ENCODE results near the gene PCP4L1.

PCP4L1 gene

DNA sequence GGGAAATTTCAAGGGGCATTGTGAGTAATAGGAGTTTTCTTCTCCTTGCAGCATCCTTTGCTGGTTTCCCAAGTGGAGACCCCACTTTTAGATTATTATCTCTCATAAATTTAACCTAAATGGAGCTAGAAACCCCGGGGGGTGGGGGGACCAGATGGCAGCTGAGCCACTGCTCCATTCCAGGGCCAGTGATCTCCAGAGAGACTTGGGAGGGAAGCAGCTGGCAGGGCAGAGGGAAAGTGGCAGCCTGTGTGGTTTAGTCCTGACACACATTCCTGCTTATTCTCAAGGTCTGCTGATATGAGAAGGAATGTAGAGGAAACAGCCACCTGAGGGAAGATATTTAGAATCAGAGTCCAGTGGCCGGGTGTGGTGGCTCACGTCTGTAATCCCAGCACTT, 16.3 kb downstream of the PCP4L1 start:
- Histone ChIP-seq H3K27ac (ENCODE audit: low read length) (no peak overlapping the region), H3K9me3 (ENCODE audit: control insufficient read depth in 1 of 2, low read length in 2 of 2) (no peaks in the 10 kb centered on the region), H3K36me3 (ENCODE audit: control insufficient read depth in 1 of 2, insufficient read depth in 2 of 2, low read length in 2 of 2) (no peaks in the 10 kb centered on the region), H3K4me3 (ENCODE audit: low read depth in 1 of 2, low read length in 2 of 2) (no peak overlapping the region), H3K27me3 (ENCODE audit: low read depth, low read length) (no peaks in the 10 kb centered on the region), H3K4me1 (ENCODE audit: control insufficient read depth in 1 of 2, insufficient read depth in 2 of 2, low read length in 2 of 2) (peaks cover 0 to 21% of the 10 kb centered on the region in 2 donors)

DNA sequence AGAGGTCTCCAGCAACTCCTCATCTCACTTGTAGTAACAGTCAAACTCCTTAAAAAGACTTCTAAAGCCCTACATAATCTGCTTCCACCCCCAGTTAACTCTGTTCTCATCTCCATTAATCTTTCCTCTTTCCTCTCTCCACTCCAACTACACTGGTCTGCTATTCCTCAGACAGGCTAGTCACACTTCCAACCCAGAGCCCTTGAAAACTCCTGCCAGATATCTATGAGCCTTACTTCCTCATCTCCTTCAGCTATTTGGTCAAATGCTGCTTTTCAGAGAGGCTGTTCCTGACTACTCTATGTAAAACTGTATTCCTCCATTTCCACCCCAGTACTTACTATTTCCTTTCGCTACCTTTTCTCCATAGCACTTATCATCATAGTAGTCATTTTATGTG, 24.4 kb downstream of the PCP4L1 start:
- H3K36me3 ChIP-seq (ENCODE audit: control insufficient read depth in 1 of 2, insufficient read depth in 2 of 2, low read length in 2 of 2), result peaks cover 0 to 9% of the 10 kb centered on the region in 2 donors
- no peaks in the 10 kb centered on the region for H3K4me1 ChIP-seq (ENCODE audit: control insufficient read depth in 1 of 2, insufficient read depth in 2 of 2, low read length in 2 of 2)
- no peak overlapping the region for H3K4me3 ChIP-seq (ENCODE audit: low read depth in 1 of 2, low read length in 2 of 2)
- H3K27ac ChIP-seq (ENCODE audit: low read length), result no peak overlapping the region
- H3K27me3 ChIP-seq (ENCODE audit: low read depth, low read length), result no peaks in the 10 kb centered on the region
- no peaks in the 10 kb centered on the region for H3K9me3 ChIP-seq (ENCODE audit: control insufficient read depth in 1 of 2, low read length in 2 of 2)

DNA sequence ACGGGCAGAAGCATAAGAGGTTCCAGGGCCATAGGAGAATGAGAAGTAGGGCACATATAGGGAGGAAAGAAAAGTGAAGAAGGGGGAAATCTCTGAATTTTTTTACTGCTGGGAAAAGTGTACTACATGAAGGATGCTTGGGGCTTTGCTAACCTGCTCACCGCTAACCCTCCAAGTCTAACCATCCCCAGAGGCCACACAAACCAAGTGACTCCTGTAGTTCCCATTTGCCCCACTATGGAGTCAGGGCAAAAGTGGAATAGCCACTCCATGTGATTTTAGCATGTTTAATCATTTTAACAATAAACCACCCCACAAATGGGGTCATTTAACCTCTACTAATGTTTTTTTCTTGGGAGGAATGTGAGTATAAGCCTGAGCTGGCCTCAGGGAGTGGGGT, 26.6 kb downstream of the PCP4L1 start:
- Histone ChIP-seq H3K9me3 (ENCODE audit: control insufficient read depth in 1 of 2, low read length in 2 of 2) (no peaks in the 10 kb centered on the region), H3K36me3 (ENCODE audit: control insufficient read depth in 1 of 2, insufficient read depth in 2 of 2, low read length in 2 of 2) (peaks cover 0 to 9% of the 10 kb centered on the region in 2 donors), H3K27me3 (ENCODE audit: low read depth, low read length) (no peaks in the 10 kb centered on the region), H3K4me3 (ENCODE audit: low read depth in 1 of 2, low read length in 2 of 2) (no peak overlapping the region), H3K27ac (ENCODE audit: low read length) (no peak overlapping the region), H3K4me1 (ENCODE audit: control insufficient read depth in 1 of 2, insufficient read depth in 2 of 2, low read length in 2 of 2) (no peaks in the 10 kb centered on the region)

DNA sequence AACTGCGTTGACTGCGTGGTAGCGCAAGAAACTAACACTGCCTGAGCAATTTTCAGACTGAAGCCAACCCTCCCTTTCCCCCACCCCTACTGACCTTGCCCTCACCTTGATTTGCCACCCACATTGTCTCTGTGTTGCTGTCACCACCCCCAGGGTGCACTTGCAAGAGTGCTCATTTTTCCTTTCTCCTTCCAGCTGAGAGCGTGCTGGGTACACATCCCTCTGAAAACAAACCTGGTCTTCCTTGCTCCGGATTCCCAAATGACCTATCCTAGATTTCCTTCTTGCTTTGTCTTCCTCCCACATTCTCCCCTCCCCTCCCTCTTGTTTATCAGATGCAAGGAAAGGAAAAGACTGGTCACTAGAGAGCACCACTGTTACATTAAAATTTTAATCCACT, 27.0 kb downstream of the PCP4L1 start:
- H3K4me1 ChIP-seq (ENCODE audit: control insufficient read depth in 1 of 2, insufficient read depth in 2 of 2, low read length in 2 of 2), result no peaks in the 10 kb centered on the region
- no peak overlapping the region for H3K4me3 ChIP-seq (ENCODE audit: low read depth in 1 of 2, low read length in 2 of 2)
- H3K27ac ChIP-seq (ENCODE audit: low read length), result no peak overlapping the region
- no peaks in the 10 kb centered on the region for H3K9me3 ChIP-seq (ENCODE audit: control insufficient read depth in 1 of 2, low read length in 2 of 2)
- H3K27me3 ChIP-seq (ENCODE audit: low read depth, low read length), result no peaks in the 10 kb centered on the region
- peaks cover 0 to 9% of the 10 kb centered on the region in 2 donors for H3K36me3 ChIP-seq (ENCODE audit: control insufficient read depth in 1 of 2, insufficient read depth in 2 of 2, low read length in 2 of 2)

DNA sequence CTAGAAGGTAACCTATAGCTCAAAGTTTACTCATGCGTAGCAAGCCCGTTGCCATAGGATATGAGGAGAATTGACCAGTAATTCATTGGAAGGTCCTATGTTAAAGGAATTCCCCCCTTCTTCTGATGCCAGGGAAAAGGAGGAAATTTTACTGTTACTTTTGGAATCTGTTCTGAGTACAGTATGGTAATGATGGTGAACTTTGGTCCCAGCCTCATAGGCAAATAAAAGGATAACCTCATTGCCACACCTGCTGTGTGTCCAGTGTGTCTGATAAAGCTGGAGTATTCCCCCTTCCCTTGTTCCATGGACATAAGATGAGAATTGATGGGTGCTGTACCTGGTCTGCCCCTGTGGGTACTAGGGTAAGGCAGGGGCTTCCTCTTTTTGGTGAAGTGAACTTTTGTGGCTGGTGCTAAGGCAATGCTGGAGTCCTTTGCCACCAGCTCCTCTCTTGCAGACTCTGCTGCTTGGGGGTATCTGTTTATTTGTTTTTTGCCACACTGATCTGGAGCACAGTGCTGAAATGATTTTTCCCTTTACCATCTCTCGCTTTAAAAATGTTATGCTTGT, 29.0 kb downstream of the PCP4L1 start:
- peaks cover 0 to 9% of the 10 kb centered on the region in 2 donors for H3K36me3 ChIP-seq (ENCODE audit: control insufficient read depth in 1 of 2, insufficient read depth in 2 of 2, low read length in 2 of 2)
- H3K4me1 ChIP-seq (ENCODE audit: control insufficient read depth in 1 of 2, insufficient read depth in 2 of 2, low read length in 2 of 2), result no peaks in the 10 kb centered on the region

DNA sequence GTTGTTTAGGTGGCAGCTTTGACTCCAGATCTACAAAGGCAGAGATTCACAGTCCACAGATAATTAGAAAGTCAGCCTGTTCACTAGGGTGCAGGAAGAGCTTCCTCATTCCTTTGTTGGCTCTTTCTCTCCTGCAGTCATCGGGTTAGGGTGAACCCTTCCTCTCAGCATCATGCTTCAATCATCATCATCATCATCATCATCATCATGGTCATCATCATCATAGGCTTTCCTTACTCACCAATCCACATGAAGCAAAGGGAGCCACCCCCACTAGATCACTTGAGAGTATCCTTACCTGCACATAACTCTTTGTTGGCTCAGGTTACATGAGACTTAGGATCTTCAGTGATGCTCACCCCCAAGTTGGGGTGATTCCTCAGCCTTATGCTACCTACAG, 32.2 kb downstream of the PCP4L1 start:
- Histone ChIP-seq H3K36me3 (ENCODE audit: control insufficient read depth in 1 of 2, insufficient read depth in 2 of 2, low read length in 2 of 2) (no peaks in the 10 kb centered on the region), H3K4me1 (ENCODE audit: control insufficient read depth in 1 of 2, insufficient read depth in 2 of 2, low read length in 2 of 2) (no peaks in the 10 kb centered on the region), H3K4me3 (ENCODE audit: low read depth in 1 of 2, low read length in 2 of 2) (no peak overlapping the region), H3K27me3 (ENCODE audit: low read depth, low read length) (no peaks in the 10 kb centered on the region), H3K27ac (ENCODE audit: low read length) (no peak overlapping the region), H3K9me3 (ENCODE audit: control insufficient read depth in 1 of 2, low read length in 2 of 2) (no peaks in the 10 kb centered on the region)

More for the DNA sequence above, 29.0 kb downstream of the PCP4L1 start:
- Histone ChIP-seq H3K4me3 (ENCODE audit: low read depth in 1 of 2, low read length in 2 of 2) (no peak overlapping the region), H3K27me3 (ENCODE audit: low read depth, low read length) (no peaks in the 10 kb centered on the region), H3K27ac (ENCODE audit: low read length) (no peak overlapping the region), H3K9me3 (ENCODE audit: control insufficient read depth in 1 of 2, low read length in 2 of 2) (no peaks in the 10 kb centered on the region)

DNA sequence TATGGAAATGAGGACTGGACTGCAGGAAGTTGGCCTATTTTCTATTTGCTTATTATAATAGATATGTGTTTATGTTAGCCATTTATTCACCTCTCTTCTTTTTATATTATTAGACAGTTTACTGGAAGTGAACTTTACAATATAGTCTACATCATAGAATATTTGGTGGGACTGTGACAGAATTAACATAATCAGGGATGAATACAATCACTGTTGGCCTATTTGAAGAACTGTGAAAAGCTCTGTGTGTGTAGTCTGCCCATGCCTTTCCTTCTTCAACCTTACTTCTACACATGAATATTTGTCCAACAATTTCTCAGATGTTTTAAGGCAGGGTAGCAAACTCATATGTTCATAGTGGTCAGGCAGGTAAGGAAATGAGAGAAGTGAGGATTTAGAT, 38.9 kb downstream of the PCP4L1 start:
- no peaks in the 10 kb centered on the region for H3K36me3 ChIP-seq (ENCODE audit: control insufficient read depth in 1 of 2, insufficient read depth in 2 of 2, low read length in 2 of 2)
- H3K4me1 ChIP-seq (ENCODE audit: control insufficient read depth in 1 of 2, insufficient read depth in 2 of 2, low read length in 2 of 2), result no peaks in the 10 kb centered on the region
- H3K9me3 ChIP-seq (ENCODE audit: control insufficient read depth in 1 of 2, low read length in 2 of 2), result no peaks in the 10 kb centered on the region

DNA sequence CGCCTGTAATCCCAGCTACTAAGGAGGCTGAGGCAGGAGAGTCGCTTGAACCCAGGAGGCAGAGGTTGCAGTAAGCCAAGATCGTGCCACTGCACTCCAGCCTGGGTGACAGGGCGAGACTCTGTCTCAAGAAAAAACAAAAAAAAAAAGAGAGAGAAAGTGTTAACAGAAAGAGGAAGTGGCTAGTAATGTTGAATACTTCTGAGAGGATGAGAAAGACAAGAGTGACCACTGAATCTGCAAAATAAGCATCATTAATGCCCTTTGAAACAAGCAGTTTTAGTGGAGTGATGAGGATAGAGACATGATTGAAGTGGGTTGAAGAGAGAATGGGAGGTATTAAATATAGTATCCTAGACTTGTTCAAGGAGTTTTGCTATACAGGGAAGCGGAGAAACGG, 39.6 kb downstream of the PCP4L1 start:
- no peaks in the 10 kb centered on the region for H3K4me1 ChIP-seq (ENCODE audit: control insufficient read depth in 1 of 2, insufficient read depth in 2 of 2, low read length in 2 of 2)
- H3K36me3 ChIP-seq (ENCODE audit: control insufficient read depth in 1 of 2, insufficient read depth in 2 of 2, low read length in 2 of 2), result no peaks in the 10 kb centered on the region
- no peaks in the 10 kb centered on the region for H3K27me3 ChIP-seq (ENCODE audit: low read depth, low read length)
- no peak overlapping the region for H3K27ac ChIP-seq (ENCODE audit: low read length)
- H3K4me3 ChIP-seq (ENCODE audit: low read depth in 1 of 2, low read length in 2 of 2), result no peak overlapping the region
- no peaks in the 10 kb centered on the region for H3K9me3 ChIP-seq (ENCODE audit: control insufficient read depth in 1 of 2, low read length in 2 of 2)

More for the DNA sequence above, 38.9 kb downstream of the PCP4L1 start:
- no peaks in the 10 kb centered on the region for H3K27me3 ChIP-seq (ENCODE audit: low read depth, low read length)
- H3K4me3 ChIP-seq (ENCODE audit: low read depth in 1 of 2, low read length in 2 of 2), result no peak overlapping the region
- H3K27ac ChIP-seq (ENCODE audit: low read length), result no peak overlapping the region

DNA sequence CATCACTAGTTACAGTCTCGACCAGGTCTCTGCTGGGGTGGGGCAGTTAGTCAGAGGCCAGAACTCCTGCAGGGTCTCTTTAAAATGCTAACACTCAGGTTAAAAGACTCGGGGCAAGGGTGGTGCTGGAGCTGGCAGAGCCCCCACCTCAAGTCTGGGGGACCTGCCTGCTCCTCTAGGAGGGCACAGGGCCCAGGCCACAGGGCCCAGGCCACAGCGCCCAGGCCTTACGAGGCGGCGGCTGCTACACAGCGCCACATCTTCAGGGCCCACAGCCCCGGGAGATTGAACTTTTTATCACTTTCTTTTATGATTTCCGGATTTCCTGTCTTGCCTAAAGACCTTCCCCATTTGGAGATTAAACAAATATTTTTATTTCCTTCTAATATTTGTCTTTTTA, 40.8 kb downstream of the PCP4L1 start:
- no peaks in the 10 kb centered on the region for H3K27me3 ChIP-seq (ENCODE audit: low read depth, low read length)
- no peaks in the 10 kb centered on the region for H3K36me3 ChIP-seq (ENCODE audit: control insufficient read depth in 1 of 2, insufficient read depth in 2 of 2, low read length in 2 of 2)
- H3K4me1 ChIP-seq (ENCODE audit: control insufficient read depth in 1 of 2, insufficient read depth in 2 of 2, low read length in 2 of 2), result no peaks in the 10 kb centered on the region
- H3K27ac ChIP-seq (ENCODE audit: low read length), result no peak overlapping the region
- H3K4me3 ChIP-seq (ENCODE audit: low read depth in 1 of 2, low read length in 2 of 2), result no peak overlapping the region
- H3K9me3 ChIP-seq (ENCODE audit: control insufficient read depth in 1 of 2, low read length in 2 of 2), result no peaks in the 10 kb centered on the region

DNA sequence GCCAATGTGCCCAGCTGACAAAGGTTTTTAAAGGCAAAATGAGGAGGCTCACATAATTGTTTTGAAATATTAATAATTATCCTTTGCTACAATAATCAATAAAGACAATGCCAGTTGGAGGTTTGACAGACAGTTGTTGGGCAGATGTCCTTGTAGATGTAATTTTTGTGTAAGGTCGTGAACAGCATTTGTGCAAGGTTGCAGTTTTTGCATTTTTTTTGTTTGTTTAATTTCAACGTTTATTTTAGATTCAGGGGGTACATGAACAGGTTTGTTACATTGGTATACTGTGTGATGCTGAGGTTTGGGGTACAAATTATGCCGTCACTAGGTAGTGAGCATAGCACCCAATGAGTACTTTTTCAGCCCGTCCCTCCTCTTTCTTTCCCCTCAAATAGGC, 41.9 kb downstream of the PCP4L1 start:
- no peak overlapping the region for H3K27ac ChIP-seq (ENCODE audit: low read length)
- no peaks in the 10 kb centered on the region for H3K9me3 ChIP-seq (ENCODE audit: control insufficient read depth in 1 of 2, low read length in 2 of 2)
- H3K4me1 ChIP-seq (ENCODE audit: control insufficient read depth in 1 of 2, insufficient read depth in 2 of 2, low read length in 2 of 2), result peaks cover 6 to 8% of the 10 kb centered on the region in 2 donors
- H3K27me3 ChIP-seq (ENCODE audit: low read depth, low read length), result no peaks in the 10 kb centered on the region
- H3K36me3 ChIP-seq (ENCODE audit: control insufficient read depth in 1 of 2, insufficient read depth in 2 of 2, low read length in 2 of 2), result no peaks in the 10 kb centered on the region
- no peak overlapping the region for H3K4me3 ChIP-seq (ENCODE audit: low read depth in 1 of 2, low read length in 2 of 2)

DNA sequence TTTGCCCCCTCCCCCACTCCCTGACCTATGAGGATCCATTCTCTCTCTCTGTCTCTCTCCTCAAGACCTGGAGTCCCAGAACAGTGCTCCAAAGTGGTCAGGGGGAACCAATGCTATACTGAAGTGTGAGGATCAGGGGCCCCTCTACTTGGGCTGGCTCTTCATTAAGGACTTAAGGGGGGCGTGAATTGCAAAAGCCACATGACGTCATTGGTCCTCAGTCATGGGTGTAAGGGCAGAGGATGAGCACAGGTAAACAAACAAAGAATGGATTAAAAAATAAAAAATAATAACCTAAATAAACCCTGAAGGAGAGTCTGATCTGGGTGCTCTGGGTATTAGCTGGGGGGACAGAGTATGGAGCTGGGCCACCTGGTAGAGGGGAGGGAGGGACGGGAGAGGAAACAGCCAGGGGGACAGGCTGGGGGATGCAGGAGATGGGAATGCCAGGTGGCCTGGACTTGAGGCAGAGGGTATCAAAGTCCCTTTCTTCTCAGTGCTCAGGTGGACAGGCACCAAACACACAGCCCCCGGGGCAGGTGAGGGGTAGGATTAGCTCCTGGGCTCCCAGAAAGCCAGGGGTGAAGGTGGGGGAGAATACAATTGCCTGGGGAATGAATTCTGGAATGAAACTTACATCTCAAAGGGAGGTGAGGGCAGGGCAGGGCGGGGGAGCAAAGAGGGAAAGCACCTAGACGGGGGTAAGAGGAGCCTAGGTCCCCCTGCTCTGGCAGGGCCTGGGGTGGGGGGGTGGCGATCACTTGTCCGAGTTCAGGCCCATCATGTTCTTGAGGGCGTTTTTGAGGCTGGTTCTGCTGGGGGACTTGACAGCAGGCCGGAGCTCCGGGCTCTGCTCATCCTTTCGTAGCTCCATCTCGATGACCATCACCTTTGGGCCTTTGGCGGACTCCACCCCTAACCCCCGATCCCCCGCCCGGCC, 46.7 kb downstream of the PCP4L1 start:
- Histone ChIP-seq H3K36me3 (ENCODE audit: control insufficient read depth in 1 of 2, insufficient read depth in 2 of 2, low read length in 2 of 2) (no peaks in the 10 kb centered on the region), H3K27ac (ENCODE audit: low read length) (no peak overlapping the region), H3K4me1 (ENCODE audit: control insufficient read depth in 1 of 2, insufficient read depth in 2 of 2, low read length in 2 of 2) (peaks cover 6 to 12% of the 10 kb centered on the region in 2 donors), H3K27me3 (ENCODE audit: low read depth, low read length) (no peaks in the 10 kb centered on the region), H3K9me3 (ENCODE audit: control insufficient read depth in 1 of 2, low read length in 2 of 2) (no peaks in the 10 kb centered on the region), H3K4me3 (ENCODE audit: low read depth in 1 of 2, low read length in 2 of 2) (peak overlapping the region; percentile 71 to 87)
